NCI-H2171 (cell line): ENCODE data around the gene ZAR1L.

Experiments used
- DNase-seq: peaks from one replicate; lab custom pipeline; 2025; lab: John Stamatoyannopoulos, UW

The ZAR1L gene

DNA sequence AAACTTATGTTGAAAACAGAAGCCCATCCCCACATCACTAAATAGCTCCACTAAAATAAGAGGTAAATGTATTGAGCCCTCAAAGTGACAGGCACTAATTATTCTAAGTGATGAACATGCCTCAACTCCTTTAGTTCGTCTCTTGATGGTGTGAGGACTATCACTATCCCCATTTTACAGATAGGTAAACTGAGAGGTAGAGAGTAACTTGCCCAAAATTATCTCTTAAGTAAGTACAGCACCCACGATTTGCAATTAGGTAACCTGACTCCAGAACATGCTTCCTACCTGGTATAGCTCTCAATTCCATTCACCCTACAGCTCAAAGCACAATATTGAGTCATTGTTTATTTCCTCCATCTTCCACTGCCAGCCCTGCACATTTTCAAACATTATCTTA is 12.7 kb downstream of the ZAR1L start:
- no peak for DNase-seq

DNA sequence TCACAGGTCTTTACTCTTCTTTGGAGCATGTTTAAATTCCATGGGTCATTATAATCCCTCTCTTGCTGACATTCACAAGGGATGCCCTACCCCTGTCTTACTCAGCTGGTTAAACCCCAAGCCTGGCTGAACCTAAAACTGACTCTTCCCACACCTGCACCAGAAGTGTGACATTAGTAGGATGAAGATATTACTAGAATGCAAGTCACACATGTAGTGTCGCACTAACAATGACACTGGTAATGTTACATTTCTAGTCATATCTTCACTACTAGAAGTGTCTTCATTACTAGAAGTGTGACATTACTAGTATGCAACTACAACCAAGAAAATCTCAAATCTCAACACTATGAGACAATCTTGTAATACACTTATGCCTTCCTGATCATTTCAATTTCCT is 14.2 kb downstream of the ZAR1L start:
- DNase-seq: no peak

DNA sequence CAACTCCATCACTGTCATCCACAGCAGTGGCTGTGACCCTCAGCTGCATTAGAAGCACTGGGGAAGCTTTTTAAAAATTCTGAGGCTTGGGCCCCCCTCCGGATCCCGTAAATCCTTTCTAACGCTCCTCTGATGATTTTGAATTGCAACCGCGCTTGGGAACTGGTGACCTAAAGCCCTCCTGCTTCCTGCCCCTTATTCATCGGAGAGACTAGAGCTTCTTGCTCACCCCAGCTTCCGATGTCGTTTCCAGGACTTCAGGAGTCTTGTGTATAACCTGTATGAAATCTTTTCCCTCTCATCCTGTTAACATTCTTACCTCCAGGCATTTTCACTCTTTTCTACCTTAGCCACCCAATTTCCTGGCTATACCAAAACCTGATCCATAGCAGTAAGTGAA is 14.8 kb downstream of the ZAR1L start:
- DNase-seq: no peak

DNA sequence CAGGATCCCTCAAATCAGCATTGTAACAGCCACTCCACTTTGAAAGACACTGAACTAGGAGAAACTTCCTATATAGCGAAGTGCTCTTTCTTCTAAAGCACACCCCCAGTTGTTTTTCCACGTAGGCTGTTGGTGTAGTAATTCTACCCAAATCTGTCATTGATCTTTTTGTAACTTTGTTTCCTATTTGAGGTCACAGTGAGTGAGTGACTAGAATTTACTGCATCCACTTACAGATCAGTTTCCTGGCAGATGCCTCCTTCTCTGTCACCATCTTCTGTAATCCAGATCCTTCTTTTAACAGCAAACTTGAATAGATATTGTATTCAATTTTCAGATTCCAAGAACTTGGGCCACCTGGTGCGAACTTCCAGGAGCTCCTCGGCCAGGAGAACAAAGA is 15.3 kb downstream of the ZAR1L start:
- no peak for DNase-seq

DNA sequence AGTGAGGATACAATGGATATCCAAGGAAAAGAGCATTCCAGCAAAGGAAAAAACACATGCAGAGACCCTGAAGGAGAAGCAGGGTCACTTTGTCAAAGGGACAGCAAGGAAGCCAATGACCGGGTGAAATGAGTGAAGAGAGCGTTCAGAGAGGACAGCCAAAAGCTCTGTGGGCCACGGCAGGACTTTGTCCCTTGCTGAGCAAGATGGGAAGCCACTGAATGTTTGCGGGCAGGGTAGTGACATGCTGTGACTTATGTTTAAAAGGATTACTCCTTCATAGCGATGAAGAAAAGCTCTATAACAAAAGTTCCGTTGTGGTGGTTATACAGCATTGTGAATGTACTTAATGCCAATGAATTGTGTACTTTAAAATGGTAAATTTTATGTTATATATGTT is 16.5 kb downstream of the ZAR1L start:
- DNase-seq: no peak

DNA sequence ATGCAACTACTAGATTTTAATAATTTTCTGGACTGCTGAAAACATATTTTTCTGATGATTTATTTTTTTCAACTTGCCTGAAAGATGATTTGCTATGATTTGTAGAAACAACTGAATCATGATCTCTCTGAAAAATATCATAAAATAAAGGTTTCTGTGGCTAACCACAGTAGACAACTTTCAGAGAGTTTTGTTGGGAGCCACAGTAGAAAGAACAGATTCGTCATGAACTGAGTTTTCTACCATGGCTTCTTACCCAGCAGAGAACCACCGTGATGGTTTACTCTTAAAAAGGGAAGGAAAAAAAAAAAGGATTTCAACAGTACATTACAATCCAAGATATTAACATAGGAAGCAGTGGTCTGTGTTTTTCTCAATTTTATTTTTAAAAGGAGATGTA is 18.0 kb downstream of the ZAR1L start:
- no peak for DNase-seq

DNA sequence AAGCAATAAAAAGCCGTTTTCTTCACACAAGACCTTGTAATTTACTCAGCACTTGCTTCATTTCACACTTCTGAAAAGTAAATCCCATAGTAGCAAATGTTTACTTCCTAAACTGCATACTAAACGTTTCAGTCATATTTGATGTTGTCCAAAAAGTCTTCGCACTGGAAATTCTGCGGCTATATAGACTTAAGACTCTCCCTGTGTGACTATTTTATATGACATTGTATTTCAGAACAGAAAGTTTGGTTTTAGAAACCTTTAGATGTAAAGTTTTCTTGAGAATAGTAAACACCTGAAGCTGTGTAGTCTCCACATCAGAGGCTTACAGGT is 29.6 kb downstream of the ZAR1L start:
- no peak for DNase-seq

DNA sequence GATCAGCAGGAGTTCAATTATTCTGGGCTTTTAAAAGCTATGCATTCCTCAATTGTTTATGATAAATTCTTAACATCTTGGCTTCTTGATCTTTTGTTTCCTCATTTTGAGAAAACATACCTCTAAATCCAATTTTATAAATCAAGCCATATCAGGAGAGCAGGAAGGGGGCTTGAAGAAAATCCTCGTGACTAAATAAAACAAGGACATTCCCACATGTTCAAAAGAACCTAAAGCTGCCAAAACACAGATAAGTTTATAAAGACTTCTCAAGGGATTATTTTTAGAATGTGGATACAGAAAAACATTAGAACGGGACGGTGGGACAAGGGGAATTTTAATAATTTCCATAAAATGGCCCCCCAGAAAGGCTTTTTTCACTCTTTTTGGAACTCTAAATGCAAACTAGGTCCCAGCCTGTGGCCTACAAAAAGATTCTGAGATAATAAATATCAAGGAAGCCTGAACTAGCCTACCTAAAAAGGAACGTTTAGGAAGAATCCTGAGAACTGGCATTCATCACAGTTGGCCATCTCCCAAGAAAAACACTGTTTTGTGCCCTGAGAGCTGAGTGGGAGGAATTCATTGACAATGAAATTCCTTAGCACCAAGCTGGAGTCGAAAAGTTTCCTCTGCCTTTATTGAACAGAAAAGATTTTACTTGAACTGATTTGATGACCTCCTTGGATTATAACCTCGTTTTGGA is 30.1 kb downstream of the ZAR1L start:
- no peak for DNase-seq

DNA sequence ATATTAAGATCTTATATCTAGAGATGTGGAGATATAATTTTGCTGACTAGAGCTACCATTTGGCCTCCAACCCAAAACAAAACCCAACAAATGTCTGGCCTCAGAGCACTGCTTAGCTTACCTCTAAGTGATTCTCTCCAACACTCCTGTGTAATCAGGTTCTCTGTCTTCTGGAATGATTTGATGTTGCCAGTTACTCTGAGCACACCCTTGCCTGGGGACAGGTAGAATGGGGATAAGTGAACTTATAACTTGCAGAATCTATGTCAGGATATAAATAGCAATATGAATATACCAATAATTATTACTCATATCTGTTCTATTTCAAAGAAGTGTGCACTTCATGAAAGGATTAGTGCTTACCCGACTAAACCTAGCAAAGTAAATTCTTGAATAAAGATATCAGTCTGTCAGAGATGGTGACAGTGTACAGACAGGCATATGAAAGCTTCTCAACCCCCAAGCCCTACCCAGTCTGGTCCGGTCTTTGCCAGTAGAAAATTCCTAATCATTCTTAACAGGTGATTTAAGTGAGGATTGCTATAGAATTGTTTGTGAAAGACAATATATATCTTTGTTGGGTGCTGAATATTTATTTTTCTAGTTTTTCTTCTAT is 33.0 kb downstream of the ZAR1L start:
- no peak for DNase-seq

DNA sequence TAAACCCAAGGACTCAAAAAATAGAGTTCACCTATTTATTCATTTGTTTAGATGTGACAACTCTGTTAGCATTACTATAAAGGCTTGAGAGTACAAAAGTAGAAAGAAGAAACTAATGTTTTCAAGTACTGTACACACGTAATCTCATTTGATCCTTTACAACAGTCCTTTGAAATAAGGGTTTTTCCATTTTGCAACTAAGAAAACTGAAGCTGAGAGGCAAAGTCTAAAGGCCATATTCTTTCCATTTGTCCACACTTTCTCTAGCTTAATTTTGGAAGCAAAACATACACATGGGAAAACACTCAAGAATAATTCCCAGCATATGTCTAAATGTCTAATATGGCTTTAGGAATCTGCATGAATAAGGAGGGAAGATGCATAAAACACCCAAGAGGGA is 34.1 kb downstream of the ZAR1L start:
- no peak for DNase-seq

DNA sequence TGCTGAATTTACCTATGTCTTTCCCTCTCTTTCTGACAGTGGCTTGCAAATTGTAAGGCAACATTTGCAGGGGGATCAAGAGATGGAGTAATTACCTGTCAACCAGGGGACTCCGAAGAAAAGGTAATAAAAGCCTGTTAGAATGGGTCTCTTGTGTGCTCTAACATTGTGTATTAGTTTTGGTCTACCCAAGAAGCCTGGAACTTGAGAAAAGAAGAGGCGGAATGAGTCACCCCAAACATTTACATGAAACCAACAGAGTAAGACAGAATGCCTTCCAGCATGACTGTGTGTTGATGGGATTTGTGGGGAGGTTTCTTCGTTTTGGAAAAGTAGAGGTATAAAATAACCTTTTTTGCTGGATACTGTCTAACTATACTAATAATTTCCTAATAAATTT is 36.7 kb downstream of the ZAR1L start:
- no peak for DNase-seq

DNA sequence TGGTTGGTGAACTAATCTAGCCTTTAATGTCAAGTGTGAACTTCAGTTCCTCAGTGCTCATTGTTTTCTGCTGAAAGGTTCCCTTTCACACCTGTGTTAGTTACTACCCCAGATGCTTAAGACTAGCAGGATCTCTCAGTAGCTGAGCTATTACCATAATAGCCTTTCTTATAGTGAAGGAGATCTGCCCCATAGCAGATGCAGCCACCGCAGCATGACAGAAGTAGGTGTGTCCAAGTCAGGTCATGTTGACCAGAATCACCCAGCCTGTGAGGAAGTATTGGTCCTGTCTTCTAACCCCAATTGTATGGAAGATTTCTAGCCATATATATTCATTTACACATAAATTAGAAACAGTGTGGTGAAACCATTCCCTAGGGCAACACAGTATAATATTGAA is 37.3 kb downstream of the ZAR1L start:
- no peak for DNase-seq

DNA sequence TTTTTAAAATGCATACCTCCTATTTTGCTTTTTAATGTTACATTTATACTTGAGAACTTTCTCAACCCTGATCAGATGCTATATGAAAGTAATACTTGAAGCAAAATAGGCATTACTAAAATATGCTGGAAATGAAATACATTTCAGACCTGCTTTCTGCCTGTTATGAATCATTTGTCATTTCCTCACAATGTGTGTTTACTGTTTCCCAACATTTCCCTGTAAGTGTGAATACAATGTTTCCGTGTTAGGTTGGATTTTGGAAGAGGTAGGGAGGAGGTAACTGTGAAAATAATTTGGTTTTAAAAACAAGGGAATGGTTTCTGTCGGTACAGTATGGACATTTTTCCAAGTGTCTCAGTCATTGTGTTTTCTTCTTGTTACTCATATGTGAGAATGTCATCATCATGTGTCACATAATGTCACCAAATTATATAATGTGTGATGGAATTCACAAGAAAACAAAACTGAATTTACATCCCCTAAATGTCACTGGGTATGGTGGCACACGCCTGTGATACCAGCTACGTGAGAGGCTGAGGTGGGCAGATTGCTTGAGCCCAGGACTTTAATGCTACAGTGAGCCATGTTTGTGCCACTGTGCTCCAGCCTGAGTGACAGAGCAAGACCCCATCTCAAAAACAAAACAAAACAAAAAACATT is 43.0 kb downstream of the ZAR1L start:
- no peak for DNase-seq

DNA sequence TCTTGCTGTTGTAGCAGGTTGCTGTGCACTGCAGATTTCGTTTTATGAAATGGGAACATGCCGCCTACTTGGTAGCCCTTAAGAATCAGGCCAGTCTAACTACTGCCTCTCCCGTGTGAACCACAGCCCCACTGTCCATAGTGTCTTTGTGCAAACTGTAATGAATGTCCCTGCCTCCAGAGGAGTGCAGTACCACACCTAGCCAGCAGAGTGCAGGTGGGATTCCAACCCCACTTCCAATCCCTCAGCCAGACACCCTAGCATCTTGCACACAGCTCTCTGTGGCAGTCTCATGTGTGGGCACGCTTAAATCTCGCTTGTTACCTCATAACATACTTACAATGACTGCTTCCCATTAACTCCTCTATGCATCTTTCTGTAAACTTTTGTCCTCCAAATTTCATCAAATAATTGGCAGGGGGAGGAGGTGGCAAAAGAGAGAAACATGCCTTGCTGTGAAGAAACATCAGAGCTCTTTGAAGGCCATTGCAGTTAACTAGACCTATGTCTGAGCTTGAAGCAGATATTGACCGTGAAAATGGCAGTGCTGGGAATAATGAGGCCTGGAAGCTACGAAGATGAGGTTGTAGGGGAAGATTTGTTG is 47.2 kb downstream of the ZAR1L start:
- no peak for DNase-seq

DNA sequence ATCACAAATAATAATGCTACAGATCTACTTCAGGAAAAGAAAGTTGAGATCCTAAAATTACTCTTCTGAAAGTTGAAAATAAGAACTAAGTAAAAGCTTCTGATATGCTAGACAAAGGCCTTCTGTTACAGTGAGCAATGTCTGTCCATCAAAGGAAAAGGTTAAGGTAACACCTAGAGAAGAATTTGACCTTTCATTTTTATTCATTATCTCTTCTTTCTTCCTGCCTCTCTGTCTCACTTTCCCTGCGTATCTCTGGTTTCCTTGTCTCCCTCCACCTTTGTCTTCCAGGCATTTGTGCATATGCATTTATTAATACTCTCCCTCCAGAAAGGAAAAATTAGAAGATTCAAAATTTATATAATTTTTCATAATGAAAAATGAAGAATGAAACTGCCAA is 49.0 kb downstream of the ZAR1L start:
- DNase-seq: no peak

DNA sequence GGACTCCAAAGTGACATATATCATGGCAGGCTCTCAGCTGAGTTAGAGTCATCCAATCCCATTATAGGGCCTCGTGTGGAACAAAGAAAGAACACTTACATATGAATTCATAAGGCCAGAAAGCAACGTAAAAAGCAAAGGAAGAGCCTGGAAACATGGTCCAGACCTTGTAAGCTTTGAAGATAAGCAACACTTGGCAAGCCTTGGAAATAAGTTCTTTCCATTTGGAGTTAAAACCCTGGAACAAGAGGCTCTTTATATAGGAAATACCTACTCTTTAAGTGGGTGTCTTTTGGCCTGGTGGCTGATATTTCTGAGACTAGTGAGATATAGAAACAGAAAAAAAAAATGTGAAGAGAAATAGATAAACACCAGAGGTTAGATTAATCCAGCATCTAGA is 49.4 kb downstream of the ZAR1L start:
- DNase-seq: no peak

DNA sequence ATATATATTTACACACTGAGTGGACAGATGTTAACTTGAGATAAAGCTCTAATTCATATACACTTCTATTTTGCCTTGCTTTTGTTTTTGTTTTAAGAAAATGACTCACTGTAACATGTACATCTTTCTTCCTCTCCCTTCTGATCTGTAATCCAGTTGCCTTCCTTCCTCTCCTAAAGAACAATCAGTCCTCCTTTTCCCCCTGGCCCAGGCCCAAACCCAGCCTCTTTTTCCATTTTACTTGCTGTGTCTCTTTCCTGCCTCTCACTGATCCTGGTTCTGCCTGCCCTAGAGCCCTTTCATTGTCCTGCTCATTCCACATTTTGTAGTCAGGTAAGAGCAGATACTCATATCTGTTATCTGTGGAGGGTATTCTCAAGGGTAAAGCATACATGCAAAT is 50.8 kb downstream of the ZAR1L start:
- DNase-seq: no peak

DNA sequence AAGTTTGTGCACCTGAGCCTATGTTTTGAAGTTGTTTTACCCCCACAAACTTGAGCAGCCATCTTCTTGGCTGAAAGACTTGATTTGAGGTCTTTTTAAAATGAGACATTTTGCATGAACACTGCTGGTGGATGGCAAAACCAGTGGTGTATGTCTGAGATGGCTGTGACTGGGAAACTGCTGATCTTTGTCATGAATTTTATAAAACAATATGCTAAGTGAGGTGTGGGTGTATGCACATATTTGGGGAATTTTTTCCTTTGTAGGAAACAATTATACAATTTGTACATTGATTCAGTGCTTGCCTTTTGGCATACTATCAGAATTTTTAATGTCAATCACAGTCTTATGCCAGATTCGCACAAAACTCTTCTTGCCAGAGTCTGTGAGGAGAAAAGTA is 52.5 kb downstream of the ZAR1L start:
- DNase-seq: no peak

DNA sequence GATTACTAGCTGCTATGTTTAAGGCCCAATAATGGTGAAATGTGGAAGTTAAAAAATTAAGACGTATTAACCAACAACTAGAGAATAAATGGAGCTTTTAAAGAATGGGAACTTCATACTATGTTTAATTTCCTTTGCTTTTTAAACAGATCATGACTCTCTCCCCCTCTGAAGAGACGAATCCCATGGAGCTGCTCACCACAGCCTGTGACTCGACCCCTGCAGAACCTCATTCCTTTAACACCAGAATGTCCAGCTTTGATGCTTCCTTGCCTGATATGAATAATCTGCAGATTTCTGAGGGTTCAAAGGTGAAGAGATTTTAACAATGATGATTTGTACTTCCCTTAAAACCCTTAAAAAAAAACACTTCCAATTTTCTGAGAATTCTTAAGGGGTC is 53.0 kb downstream of the ZAR1L start:
- no peak for DNase-seq

DNA sequence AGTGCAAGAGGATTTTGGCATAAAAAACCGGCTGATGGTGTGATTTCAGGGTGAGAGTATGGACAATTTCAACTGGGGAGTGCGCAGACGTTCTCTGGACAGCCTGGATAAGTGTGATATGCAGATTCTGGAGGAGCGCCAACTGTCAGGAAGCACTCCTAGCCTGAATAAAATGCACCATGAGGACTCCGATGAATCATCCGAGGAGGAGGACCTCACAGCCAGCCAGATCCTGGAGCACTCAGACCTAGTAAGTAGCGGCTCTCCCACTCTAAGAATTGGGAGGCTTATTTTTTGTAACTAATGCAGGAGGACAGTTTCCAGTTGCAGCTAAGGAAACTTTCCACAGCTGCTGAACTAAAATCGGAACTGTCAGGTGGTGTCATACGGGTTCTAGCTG is 53.6 kb downstream of the ZAR1L start:
- no peak for DNase-seq

DNA sequence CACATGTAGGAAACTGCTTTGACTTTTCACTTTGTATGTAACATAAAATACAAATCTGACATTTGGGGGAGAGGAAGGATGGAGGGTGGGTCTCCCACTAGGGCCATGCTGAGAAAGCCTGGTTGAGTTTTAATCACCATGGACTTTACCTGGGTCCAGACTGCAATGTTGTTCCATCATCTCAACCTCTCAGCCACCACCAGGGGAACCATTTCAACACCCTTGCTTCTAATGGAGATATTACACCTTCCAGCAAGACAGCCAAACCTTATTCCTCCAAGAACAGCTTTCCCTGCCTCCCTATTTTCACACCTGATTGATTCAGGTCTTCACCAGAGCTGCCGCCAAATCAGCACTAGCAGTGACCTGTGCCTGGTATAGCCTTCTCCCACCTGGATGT is 56.0 kb downstream of the ZAR1L start:
- no peak for DNase-seq

DNA sequence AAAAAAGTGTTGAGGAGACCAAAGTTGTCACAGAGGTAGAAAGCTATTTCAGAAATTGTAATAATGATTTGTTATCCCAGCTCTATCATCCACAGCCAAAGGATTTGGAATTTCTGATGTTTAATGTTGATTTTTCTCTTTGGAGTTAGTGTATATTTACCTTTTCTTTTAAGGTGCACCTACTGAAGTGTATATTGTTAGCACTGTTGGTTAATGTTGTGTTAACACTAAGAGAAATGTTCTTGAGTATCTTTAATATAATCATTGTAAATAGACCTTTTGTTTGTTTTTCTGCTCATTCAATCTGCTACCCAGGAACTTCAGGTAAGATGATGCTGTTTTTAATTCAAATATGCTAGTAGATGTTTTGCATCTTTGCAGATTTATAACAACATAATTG is 57.5 kb downstream of the ZAR1L start:
- DNase-seq: no peak

DNA sequence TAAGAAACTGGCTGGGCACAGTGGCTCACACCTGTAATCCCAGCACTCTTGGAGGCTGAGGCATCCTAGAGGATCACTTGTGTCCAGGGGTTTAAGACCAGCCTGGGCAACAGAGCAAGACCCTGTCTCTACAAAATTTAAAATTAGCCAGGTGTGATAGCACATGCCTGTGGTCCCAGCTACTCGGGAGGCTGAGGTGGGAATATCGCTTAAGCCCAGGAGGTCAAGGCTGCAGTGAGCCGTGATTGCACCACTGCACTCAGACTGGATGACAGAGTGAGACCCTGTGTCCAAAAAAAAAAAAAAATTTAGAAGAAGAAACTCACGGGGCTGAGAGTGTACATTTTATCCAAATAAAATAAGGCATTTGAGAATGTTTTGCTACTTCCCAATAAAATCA is 58.9 kb downstream of the ZAR1L start:
- no peak for DNase-seq

DNA sequence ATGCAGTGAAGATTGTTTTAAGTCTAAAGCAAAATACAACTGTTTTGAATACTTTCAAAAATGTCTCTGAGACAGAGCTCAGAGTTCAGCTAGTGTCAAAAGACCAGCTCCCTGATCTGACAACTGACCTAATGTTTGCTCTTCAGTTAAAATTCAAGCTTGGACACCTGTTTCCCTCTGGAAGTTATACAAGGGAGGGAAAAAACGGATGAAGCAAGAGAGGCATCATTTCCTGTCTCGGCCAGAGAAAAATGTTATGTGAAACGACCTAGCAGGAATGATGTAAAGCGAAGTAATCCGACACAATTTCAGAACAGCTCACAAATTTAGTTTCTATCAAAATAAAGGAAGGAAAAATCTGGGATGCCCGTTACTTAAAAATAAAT is 59.4 kb downstream of the ZAR1L start:
- DNase-seq: no peak
